ENCODE data around the gene PLEKHB1. TPM values are rescaled to one million over a fixed set of nuclear protein-coding genes. Genes with fewer than 3 reads are reported as not detected.
"Not testable (repeated sequence)": the region's sequence is repeated elsewhere in the genome, so short reads cannot be mapped to it uniquely, and the experiment has no call there.

The PLEKHB1 gene
- polyA plus RNA-seq, 1 donor (not counting 4 experiments of a cell fraction or from before 2014, with no cell fraction given), result not detected

GRCh38 chr11:73670808-73671207 is 24.4 kb downstream of the PLEKHB1 start:
- Histone ChIP-seq H3K9me1 (ENCODE audit: control insufficient read depth, extremely low read depth, insufficient read depth, low read length) (no peaks in the 10 kb centered on the region), H2AFZ (ENCODE audit: control insufficient read depth, low read length) (no peak overlapping the region), H3K4me3 (ENCODE audit: control insufficient read depth in 2 of 3, extremely low read depth in 1 of 3, insufficient read depth in 2 of 3, low read depth in 1 of 3, low read length in 3 of 3) (no peak overlapping the region), H3K27ac (ENCODE audit: control insufficient read depth, insufficient read depth, low read length) (no peak overlapping the region), H3K9ac (ENCODE audit: control insufficient read depth, extremely low read depth, insufficient read depth, low read length) (no peak overlapping the region), H4K20me1 (ENCODE audit: control insufficient read depth, extremely low read depth, insufficient read depth, low read length) (no peaks in the 10 kb centered on the region), H3K4me1 (ENCODE audit: control insufficient read depth, extremely low read depth, insufficient read depth, low read length) (no peaks in the 10 kb centered on the region), H3K4me2 (ENCODE audit: control insufficient read depth, extremely low read depth, insufficient read depth, low read depth, low read length) (no peak overlapping the region), H3K9me3 (ENCODE audit: control insufficient read depth, low read depth, low read length) (no peaks in the 10 kb centered on the region), H3K36me3 (ENCODE audit: control insufficient read depth in 2 of 2, extremely low read depth in 1 of 2, insufficient read depth in 2 of 2, low read length in 2 of 2) (peaks cover 4% of the 10 kb centered on the region in 2 experiments), H3K27me3 (ENCODE audit: control insufficient read depth, extremely low read depth, insufficient read depth, low read length) (no peaks in the 10 kb centered on the region), H3K79me2 (ENCODE audit: control insufficient read depth, insufficient read depth, low read length) (no peaks in the 10 kb centered on the region)
- DNase-seq (ENCODE audit: low read depth, low spot score), result no peak
- dilution Hi-C loops (cut with MboI; ENCODE audit: extremely low pct_ligation_motif_present, low sequenced_read_pairs), result no loop called here
- TF ChIP-seq EZH2 (IDR thresholded peaks at IDR 0.05; ENCODE audit: low read length) (no peak), CTCF (optimal IDR thresholded peaks at IDR 0.05 in 1 of 3, IDR thresholded peaks at IDR 0.05 in 1 of 3, conservative IDR thresholded peaks at IDR 0.05 in 1 of 3; ENCODE audit: extremely low read depth in 1 of 3, insufficient read depth in 2 of 3, low read length in 3 of 3) (no peak)
- no peak for FAIRE-seq

GRCh38 chr11:73671701-73672100 is 25.3 kb downstream of the PLEKHB1 start:
- Histone ChIP-seq H3K27ac (ENCODE audit: control insufficient read depth, insufficient read depth, low read length) (no peak overlapping the region), H3K4me1 (ENCODE audit: control insufficient read depth, extremely low read depth, insufficient read depth, low read length) (no peaks in the 10 kb centered on the region), H3K27me3 (ENCODE audit: control insufficient read depth, extremely low read depth, insufficient read depth, low read length) (no peaks in the 10 kb centered on the region), H3K9me3 (ENCODE audit: control insufficient read depth, low read depth, low read length) (no peaks in the 10 kb centered on the region), H3K4me2 (ENCODE audit: control insufficient read depth, extremely low read depth, insufficient read depth, low read depth, low read length) (no peak overlapping the region), H4K20me1 (ENCODE audit: control insufficient read depth, extremely low read depth, insufficient read depth, low read length) (no peaks in the 10 kb centered on the region), H3K36me3 (ENCODE audit: control insufficient read depth in 2 of 2, extremely low read depth in 1 of 2, insufficient read depth in 2 of 2, low read length in 2 of 2) (peaks cover 4% of the 10 kb centered on the region in 2 experiments), H3K79me2 (ENCODE audit: control insufficient read depth, insufficient read depth, low read length) (no peaks in the 10 kb centered on the region), H3K4me3 (ENCODE audit: control insufficient read depth in 2 of 3, extremely low read depth in 1 of 3, insufficient read depth in 2 of 3, low read depth in 1 of 3, low read length in 3 of 3) (no peak overlapping the region), H2AFZ (ENCODE audit: control insufficient read depth, low read length) (no peak overlapping the region), H3K9ac (ENCODE audit: control insufficient read depth, extremely low read depth, insufficient read depth, low read length) (no peak overlapping the region), H3K9me1 (ENCODE audit: control insufficient read depth, extremely low read depth, insufficient read depth, low read length) (no peaks in the 10 kb centered on the region)
- no peak for TF ChIP-seq EZH2 (IDR thresholded peaks at IDR 0.05; ENCODE audit: low read length)
- no peak for TF ChIP-seq CTCF (optimal IDR thresholded peaks at IDR 0.05 in 1 of 3, IDR thresholded peaks at IDR 0.05 in 1 of 3, conservative IDR thresholded peaks at IDR 0.05 in 1 of 3; ENCODE audit: extremely low read depth in 1 of 3, insufficient read depth in 2 of 3, low read length in 3 of 3)
- FAIRE-seq (no peak), DNase-seq (ENCODE audit: low read depth, low spot score) (no peak)
- dilution Hi-C loops (cut with MboI; ENCODE audit: extremely low pct_ligation_motif_present, low sequenced_read_pairs), result no loop called here

- H3K9me3 ChIP-seq (ENCODE audit: control insufficient read depth, low read depth, low read length); H2AFZ ChIP-seq (ENCODE audit: control insufficient read depth, low read length); H3K9me1 ChIP-seq (ENCODE audit: control insufficient read depth, extremely low read depth, insufficient read depth, low read length); H4K20me1 ChIP-seq (ENCODE audit: control insufficient read depth, extremely low read depth, insufficient read depth, low read length); H3K4me2 ChIP-seq (ENCODE audit: control insufficient read depth, extremely low read depth, insufficient read depth, low read depth, low read length); H3K4me1 ChIP-seq (ENCODE audit: control insufficient read depth, extremely low read depth, insufficient read depth, low read length); dilution Hi-C loops (cut with MboI; ENCODE audit: extremely low pct_ligation_motif_present, low sequenced_read_pairs); FAIRE-seq; DNase-seq (ENCODE audit: low read depth, low spot score); H3K27ac ChIP-seq (ENCODE audit: control insufficient read depth, insufficient read depth, low read length); H3K9ac ChIP-seq (ENCODE audit: control insufficient read depth, extremely low read depth, insufficient read depth, low read length); H3K4me3 ChIP-seq (ENCODE audit: control insufficient read depth in 2 of 3, extremely low read depth in 1 of 3, insufficient read depth in 2 of 3, low read depth in 1 of 3, low read length in 3 of 3); H3K79me2 ChIP-seq (ENCODE audit: control insufficient read depth, insufficient read depth, low read length); H3K27me3 ChIP-seq (ENCODE audit: control insufficient read depth, extremely low read depth, insufficient read depth, low read length): not testable (repeated sequence)
- H3K36me3 ChIP-seq (ENCODE audit: control insufficient read depth in 2 of 2, extremely low read depth in 1 of 2, insufficient read depth in 2 of 2, low read length in 2 of 2), result peaks cover 14 to 15% of the 10 kb centered on the region in 2 experiments
Measured at GRCh38 chr11:73676552-73676951, 30.2 kb downstream of the PLEKHB1 start.

Data from keratinocyte (primary cell).